Stimulated activated CD4-positive, alpha-beta T cell treated with anti-CD3 and anti-CD28 coated beads, TNF-alpha, amount 100 ng/mL, for 4 hours (primary cell): ENCODE measurements around the gene PTPN9.
A peak's percentile ranks its signal among the peaks of the same experiment; 100 is the strongest.
"Not testable (repeated sequence)": the region's sequence is repeated elsewhere in the genome, so short reads cannot be mapped to it uniquely, and the experiment has no call there.

Experiments used
- DNase-seq, 3 experiments: peaks; one replicate each; pipeline ENCODE4 v3.0.0-alpha.2; 2020; ENCODE audit warnings: low read depth in 3 of 3

PTPN9 gene

DNA sequence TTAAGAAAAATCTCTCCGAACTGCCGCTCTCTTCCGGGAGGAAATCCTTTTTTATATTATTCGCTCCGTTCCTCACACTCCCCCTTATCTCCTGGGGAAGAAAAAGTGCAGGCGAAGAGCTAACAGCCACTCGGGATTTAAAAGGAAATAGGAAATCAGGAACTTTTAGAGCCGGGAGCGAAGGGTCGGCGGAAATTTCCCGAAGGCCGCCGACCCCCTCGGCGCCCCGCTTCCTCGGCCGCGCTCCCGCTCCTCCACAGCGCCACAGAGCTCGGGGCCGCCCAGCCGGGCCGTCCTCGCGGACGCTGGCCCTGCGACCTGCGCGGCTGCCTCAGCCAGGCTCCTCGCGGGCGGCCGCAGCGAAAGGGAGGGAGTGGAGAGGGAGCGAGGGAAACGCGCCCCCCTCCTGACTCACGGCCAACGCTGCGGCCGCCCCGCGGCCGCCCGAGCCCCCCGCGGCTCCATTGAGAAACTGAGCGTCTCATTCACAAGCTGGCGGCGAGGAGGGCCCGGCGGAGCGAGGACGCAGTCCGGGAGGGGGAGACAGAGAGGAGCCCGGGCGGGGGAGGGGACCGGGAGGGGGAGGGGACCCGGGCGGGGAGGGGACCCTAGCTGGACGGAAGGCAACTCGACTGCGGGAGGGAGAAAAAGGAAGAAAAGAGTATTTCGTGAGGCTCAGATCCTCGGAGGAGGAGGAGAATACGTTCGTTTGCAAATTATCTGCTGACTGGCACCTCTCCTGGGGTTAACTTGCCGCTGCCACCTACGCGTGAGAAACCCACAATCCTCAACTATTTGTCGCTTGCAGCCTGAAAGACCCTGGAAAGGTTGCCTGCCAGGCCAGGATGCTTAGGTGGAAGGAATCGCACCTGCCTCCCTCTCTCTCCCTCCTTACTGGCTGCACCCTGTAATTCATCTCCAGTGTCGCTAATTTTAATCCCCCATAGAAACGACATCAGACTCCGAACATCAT lies at the start of gene PTPN9:
Gene PTPN9 (minus strand): TSS at position 368 of the 973 bp plus-strand sequence. CDS start 539 bp downstream, outside the sequence.
- DNase-seq = peak; percentile 46 to 61 (median 54)

DNA sequence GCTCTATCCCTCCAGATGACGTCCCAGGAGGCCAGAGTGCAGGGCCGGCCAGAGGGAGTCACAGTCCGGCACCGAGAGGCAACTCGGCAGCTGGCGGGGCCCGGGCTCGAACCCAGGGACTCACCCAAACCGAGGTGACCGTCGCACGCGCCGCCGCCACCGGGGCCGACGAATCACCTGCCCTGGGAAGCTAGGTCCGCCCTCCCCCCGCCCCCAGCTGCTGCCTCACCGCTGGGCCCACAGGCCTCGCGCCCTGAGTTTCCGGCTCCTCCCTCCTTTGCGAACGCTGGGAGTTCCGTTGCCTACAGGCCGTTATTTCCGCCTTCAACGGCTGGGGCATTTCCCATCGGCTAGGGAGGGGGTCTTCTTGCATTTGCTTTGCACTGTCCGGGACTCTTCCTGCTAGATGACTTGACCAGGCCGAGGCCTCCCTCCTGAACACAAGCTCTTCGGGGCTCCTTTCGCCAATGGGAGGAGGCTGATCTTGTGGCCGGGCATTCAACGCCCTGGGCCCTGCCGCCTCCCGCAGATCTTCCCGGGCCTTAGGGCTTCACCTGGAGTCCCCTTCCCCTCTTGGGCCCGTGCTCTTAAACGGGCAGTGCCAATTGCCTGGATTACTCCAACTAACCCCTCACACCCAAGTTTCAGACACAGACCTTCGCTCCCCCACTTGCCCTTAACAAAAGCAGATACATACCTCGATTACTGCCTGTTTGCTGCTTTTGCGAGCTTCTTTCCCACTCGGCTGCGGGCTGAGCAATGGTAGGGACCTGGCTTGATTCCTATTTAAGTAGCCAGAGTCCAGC lies 46.6 kb upstream of the PTPN9 start, which contains the start of gene SNUPN:
Gene SNUPN (minus strand): TSS at position 184 of the 806 bp plus-strand sequence. CDS start 4,674 bp downstream, outside the sequence.
- peak; percentile 85 to 90 (median 90) for DNase-seq

DNA sequence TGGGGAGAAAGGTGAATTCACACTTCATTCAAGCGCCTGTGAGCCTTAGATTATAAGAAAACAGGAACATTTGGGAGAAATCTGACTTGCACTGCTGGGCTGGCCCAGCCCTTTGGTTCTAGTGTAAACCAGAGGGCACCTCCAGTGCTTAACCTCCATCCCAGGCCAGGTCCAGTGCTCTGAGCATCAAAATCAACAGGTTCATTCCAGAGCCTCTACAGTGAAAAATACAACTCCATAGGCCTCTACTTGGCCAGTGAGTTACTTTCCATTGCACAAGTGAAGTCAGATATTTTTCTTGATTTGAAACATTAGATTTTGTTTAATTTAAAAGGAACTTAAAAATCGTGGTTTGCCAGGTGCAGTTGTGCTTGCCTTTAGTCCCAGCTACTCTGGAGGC lies 43.4 kb upstream of the PTPN9 start:
- no peak for DNase-seq

DNA sequence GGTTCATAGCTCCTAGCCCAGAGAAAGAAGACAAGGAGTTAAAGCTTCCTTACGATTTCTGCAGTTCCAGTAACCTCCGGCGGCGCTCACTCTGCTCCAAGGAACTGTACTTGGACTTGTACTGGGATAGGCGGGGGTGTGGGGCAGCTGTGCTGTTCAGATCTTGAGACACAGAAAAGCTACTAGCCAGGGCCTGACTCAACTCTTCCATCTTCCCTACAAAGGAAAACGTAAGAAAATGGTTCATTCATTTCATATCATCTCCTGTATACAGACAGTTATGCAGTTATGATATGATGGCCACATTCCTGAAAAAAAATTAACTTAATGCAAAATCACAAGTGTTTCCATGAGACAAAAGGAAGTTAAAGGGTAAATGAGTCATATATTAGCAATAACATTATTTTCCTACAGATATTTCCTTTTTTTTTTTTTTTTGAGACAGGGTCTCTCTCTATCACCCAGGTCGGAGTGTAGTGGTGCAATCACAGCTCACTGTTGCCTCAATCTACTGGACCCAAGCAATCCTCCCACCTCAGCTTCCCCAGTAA lies 41.8 kb upstream of the PTPN9 start:
- no peak for DNase-seq

DNA sequence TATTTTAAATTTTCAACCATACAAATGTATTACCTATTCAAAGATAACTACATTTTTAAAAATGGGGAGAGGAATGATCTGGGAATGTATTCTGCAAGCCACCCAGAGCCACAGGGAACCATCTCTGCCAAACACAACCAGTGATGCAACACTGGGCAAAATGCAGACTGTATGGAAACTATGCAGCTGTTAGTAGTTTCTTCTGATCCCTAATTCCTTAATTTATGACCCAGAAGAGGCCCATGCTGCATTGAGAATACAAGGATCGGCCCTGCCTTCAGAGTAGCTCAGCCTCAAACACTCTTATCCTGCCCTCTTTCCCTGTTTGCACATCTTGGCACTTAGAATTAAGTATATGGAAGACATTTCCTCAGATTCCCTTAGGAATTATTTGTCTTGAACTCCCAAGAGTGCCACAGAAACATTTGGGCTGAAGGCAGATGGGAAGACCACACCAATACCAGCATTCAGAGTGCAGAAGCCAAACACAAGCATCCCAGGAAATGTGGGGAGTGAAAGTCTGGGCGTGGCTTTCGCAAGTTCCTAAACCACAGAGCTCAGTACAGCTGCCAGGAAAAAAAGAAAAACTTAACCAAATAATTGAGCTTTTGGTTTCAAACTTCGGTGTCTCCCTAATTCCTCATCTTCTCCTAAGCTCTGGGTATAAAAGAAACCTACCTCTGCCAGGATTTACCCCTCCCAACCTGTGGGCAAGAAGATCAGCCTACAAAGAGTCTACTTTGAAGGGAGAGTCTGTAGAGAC lies 41.1 kb upstream of the PTPN9 start:
- no peak for DNase-seq

DNA sequence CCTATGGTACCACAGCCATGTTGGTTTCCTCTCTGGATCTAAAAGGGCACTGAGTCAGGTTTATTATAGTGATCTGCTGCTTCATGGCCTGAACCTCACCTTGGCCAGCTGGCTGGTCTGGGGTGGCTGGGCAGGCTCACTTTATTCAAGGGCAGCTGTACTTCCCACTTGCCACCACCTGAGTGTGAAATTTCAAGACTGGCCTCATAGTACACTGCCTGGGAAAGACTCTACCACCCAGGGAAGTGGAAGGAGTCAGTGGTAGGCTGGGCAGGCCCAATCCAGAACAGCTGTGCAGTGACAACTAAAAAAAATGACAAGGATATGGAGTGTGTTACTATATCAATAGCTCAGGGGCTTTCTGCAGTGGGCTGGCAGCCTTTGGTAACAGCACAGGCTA lies 37.7 kb upstream of the PTPN9 start:
- no peak for DNase-seq

DNA sequence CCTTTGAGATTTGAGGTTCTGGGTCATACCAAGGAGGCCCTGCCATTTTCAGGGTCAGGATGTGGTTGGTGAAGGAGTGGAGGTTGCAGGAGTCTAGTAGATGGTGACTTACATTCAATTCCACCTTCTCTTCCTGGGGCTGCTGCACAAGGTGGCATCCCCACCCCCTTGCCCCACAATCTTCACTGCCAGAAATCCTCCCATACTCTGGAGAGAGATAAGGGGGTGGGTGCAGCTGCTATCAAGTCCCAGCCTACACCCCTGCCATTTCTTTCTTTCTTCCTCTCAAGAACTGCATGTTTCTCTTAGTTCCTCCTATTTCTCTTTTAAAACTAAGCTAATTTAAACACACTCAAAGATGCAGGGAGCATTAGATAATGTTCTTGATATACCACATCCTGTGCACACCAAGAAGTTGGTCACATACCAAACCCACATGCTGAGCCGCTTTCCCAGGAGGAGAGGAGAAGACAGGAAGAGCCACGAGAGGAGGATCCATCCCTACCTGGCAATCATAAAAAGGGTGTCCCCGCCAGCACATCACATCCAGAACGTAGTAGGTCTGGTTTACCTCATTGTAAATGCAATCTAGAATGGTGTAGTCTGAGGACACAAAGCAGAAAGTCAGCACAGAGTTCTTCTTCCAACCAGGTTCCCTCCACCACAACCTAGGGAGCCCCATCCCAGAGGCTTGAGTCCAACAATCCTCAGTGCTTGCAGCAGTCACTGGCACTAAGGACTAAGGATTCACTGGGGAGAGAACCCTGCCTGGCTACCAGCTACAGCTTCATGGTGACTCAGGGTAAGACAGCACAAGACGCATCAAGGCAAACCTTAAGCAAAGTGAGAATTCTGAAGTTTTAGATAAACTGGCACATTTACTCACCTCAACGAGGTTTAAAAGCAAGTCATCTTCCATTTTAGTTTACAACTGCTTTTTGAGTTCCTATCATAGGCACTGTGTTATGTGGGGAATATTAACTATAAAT lies 27.9 kb upstream of the PTPN9 start:
- DNase-seq = no peak

DNA sequence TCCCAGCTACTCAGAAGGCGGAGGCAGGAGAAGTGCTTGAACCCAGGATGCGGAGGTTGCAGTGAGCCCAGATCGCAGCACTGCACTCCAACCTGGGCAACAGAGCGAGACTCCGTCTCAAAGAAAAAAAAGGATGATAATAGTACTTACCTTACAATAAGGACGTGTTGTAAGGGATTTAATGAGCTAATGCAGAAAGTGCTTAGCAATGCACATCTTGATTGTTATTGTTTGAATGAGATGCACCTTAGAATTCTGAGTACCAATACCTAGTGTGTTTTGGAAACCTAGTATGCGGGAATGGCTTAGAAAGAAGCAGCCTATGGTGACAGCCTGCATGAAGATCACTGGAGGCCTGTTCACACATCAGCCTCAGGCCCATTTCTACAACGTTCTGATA lies 26.9 kb upstream of the PTPN9 start:
- no peak for DNase-seq

DNA sequence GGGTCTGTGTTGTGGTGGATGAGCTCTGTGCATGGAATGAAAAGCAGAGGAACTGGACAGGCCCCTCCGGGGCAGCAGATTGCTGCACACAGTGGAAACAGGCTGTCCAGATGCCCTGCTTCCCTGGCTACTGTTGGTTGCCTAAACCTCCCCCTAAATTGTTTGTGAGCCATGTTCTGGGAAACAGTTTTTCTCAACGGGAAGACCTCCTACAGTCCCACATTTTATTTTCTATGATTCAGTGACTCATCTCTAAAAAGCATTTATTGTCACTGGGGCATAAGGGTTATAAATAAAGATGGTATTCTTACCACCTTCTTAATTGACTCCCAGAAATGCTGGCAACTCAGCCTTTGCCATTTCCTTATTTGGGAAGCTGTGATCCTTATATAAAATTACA lies 20.3 kb upstream of the PTPN9 start:
- DNase-seq = no peak

DNA sequence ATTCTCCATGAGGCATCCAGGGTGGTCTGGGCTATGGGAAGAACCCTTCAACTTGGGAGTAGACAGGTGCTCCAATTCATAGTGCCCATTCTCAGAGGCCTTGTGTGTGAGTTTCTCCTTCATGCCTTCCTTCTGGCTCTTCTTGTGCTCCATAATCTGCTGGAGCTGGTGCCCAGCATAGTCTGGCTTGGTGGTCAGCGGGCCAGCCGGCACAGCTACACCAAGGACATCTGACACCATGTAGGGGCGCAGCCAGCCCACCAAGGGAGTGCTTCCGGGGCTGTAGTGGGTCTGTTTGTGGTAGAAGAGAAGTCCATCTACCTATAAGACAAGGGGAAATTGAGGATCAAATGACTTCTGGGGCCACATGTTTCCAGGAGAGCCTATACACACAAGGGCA lies 19.2 kb upstream of the PTPN9 start:
- no peak for DNase-seq

DNA sequence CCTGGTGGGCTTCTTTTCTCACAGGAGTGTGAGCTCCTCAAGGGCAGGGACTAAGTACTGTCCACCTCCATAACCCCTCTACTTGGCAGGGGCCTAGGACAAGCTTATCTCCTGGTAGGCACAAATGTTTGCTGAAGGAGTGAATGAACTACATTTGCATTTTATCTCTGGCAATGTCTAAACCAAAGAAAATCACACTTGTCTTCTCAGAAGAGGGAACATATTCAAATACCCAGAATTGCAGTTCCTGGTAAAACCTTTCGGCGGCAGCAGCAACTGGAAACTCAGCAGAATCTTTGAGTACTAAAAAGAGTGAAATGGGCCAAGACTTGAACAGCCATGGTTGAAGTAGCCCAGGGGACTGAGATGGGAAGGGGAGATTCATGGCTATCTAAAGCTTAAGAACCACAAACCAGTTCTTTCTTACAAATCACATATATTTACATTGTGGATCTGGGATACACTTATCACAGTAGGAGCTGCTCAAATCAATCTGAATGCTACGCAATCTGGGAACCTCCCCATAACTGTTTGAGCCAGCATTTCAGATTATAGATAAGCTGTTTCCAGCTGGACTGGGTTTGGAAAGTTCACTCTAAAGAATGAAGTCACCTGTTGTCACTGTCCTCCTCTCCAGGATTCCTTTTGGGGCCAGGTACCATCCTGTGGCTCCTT lies 18.7 kb upstream of the PTPN9 start:
- DNase-seq = no peak

DNA sequence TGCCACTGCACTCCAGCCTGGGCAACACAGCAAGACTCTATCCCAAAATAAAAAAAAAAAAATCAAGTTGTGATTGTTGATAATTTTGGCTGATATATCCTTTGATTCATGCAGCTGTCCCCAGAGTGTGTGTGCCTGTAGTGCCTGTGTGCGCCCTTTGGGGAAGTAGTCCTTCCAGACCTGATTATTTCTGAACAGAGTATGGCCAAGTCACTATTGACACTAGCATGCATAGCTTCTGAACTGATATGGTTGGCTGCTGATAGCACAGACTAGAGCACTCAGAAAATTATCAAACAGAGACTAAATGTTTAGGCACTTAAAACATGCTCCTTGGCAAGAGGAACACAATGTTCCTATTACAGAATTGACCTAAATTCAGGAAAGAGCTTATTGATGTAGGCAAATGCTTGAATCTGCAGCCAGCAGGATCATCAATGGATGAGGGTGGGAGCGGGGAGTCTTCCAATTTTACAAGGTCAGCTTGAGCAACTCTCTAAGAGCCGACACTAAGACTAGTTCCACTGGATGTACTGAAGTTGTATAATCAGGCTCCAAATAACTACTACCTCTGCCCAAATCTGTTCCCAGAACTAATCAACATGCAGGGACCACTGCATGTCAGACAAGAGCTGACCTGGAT lies 17.7 kb upstream of the PTPN9 start:
- DNase-seq = no peak

DNA sequence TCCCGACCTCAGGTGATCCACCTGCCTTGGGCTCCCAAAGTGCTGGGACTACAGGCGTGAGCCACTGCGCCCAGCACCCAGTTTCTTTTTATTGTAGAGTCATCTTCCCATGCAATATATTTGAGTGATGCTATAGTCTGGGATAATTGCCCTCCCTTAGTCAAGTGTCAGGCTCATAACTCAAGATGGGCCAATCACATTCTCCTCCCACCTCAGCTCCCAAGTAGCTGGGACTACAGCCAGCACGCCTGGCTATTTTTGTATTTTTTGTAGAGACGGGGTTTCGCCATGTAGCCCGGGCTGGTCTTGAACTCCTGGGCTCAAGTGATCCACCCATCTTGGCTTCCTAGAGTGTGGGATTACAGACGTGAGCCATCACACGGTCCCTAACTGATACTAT lies 15.2 kb upstream of the PTPN9 start:
- DNase-seq = no peak

DNA sequence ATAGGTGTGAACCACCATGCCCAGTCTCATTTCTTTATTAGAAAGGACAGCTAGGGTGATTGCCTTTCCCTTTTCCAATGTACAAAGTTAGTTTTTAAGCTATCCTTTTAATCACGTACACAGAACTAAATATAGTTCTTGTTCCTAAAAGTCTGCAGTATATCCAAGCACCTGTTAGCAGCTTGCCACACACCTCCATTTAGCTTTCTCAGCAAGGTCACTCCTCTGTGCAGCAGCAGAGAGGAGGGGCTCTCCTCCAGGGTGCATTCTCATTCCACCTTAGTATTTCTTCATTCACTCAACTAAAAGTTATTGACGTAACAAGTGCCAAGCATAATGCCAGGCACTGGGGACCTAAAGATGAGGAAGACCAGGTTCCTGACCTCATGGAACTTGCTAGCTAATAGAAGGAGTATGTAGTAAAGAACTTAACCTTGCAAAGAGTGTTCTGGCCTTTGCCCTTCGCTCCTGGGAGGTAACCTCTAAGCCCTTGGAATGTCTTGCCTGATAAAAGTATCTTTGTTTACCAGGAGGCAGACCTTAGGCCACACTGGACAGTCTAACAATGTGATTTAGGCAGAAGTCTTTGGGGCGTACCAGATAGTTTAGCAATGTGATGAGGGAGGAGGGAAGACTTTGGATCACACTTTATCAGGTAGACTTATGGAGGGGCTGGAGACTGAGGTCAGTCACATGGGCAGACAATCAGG lies 12.7 kb upstream of the PTPN9 start:
- no peak for DNase-seq

DNA sequence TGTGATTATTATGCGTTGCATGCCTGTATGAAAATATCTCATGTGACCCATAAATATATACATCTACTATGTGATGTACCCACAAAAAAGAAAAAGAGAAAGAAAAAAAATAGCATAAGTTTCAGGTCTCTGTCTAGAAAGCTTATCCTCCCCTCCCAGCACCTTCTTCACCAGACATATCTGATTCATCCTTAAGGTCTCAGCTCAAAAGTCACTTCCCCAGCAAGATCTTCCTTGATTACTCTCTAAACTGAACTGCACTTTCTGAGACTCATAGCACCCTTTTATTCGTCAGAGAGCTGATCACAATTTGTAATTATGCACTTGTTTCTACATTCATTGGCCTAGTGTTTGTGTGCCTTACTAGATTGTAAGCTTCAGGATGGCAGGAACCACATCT lies 11.1 kb upstream of the PTPN9 start:
- DNase-seq = no peak

DNA sequence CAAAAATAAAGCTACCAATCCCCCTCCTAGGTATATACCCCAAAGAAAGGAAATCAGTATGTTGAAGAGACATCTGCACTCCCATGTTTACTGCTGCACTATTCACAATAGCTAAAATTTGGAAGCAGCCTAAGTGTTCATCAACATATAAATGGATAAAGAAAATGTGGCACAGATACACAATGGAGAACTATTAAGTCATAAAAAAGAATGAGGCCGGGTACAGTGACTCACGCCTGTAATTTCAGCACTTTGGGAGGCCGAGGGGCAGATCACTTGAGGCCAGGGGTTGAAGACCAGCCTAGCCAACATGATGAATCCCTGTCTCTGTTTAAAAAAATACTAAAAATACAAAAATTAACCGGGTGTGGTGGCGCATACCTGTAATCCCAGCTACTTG lies 10.0 kb upstream of the PTPN9 start:
- DNase-seq = no peak

DNA sequence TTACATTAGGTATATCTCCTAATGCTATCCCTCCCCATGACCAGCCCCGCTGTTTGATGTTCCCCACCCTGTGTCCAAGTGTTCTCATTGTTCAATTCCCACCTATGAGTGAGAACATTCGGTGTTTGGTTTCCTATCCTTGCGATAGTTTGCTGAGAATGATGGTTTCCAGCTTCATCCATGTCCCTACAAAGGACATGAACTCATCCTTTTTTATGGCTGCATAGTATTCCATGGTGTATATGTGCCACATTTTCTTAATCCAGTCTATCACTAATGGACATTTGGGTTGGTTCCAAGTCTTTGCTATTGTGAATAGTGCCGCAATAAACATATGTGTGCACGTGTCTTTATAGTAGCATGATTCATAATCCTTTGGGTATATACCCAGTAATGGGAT lies 7.3 kb upstream of the PTPN9 start:
- DNase-seq = not testable (repeated sequence)

DNA sequence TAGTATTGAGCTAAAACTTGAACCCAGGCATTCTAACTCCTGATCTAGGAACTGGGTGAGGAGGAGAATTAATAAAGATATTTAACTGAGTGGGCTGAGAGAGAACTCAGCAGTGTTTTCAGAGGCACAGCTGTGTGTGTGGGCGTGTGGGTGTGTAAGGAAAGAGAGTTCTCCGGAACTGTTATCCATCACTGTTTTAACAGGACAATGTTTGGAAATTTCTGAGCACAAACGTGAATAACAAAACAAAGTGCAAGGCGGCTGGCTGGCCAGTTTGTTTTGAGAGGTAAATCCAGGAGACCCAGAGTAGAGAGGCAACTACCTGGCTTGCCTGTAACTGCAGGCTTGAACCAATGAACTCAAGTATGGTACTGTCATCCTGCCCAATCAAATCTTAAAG lies 5.0 kb upstream of the PTPN9 start:
- no peak for DNase-seq

DNA sequence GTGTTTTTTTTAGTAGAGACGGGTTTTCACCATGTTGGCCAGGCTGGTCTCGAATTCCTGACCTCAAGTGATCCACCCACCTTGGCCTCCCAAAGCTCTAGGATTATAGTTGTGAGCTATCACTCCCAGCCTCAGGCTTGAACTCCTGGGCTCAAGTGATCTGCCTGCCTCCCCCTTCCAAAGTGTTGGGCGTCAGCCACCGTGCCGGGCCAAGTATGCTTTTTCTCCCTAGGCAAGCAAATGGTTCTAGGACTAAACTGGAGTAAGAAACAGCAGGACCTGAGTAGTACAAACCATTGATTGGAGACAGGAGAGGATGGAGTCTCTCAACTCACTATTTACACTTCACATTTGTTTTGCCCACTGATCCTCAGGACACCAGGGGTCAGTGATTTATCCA lies 4.6 kb upstream of the PTPN9 start:
- DNase-seq = no peak
